Progenitor cell of endocrine pancreas (in vitro differentiated cells): Measurements from ENCODE around the gene TAF10. TPM values are rescaled to one million over a fixed set of nuclear protein-coding genes. Genes with fewer than 3 reads are reported as not detected.

Experiments
- DNase-seq: peaks from one replicate; pipeline ENCODE4 v3.0.0; 2021; ENCODE audit warnings: low spot score; ENCODE audit not compliant: unreplicated experiment
- H3K27ac Mint-ChIP-seq: 2 replicates; pipeline ENCODE4 v1.8.0; 2021; ENCODE audit warnings: mild to moderate bottlenecking, moderate library complexity, mixed read lengths
- H3K27me3 Mint-ChIP-seq: 2 replicates; pipeline ENCODE4 v1.8.0; 2021; ENCODE audit warnings: mixed read lengths
- H3K36me3 Mint-ChIP-seq: 2 replicates; pipeline ENCODE4 v1.8.0; 2022; ENCODE audit warnings: mixed read lengths; ENCODE audit not compliant: insufficient read depth
- H3K4me1 Mint-ChIP-seq: 2 replicates; pipeline ENCODE4 v1.8.0; 2021; ENCODE audit warnings: low read depth, mixed read lengths
- H3K4me3 Mint-ChIP-seq: 2 replicates; pipeline ENCODE4 v1.8.0; 2021; ENCODE audit warnings: low read depth, mild to moderate bottlenecking, moderate library complexity, mixed read lengths
- H3K9me3 Mint-ChIP-seq: 2 replicates; pipeline ENCODE4 v1.8.0; 2021; ENCODE audit warnings: low read depth, mixed read lengths
- CTCF ChIP-seq: fragments of 200-600 bp; sonication (generic); IDR thresholded peaks from one replicate; pipeline ENCODE4 v1.5.0; 2021; ENCODE audit warnings: antibody characterized with exemption, mild to moderate bottlenecking; ENCODE audit not compliant: unreplicated experiment
- total RNA-seq: library from RNA; stranded (reverse); gene quantifications from 2 replicates; pipeline ENCODE4 v1.2.1, GENCODE V29; 2021

Gene TAF10
- total RNA-seq, 1 donor from 2014 or later, result 148 TPM

DNA sequence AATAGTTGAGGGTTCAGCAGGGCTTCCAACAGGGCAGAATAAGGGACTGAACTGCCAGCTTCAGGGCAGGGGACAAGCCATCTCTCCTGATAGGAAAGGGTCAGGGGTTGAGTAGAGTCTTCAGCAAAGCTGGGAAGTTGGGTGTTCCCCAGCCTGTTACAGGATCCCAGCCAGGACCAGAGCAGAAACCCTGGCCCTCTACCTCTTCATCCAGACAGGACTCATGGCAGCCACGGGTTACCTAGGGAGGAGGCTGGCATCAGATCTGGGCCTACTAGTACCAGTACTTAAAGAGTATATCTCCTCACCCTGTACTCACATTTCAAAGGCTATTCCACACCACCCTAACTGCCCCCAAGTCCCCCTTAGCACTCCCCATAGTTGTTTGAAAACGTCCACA is 2.4 kb upstream of the TAF10 start:
- Mint-ChIP-seq H3K36me3 (peaks cover 12% of the 10 kb centered on the region), H3K27ac (no peak overlapping the region), H3K9me3 (no peaks in the 10 kb centered on the region), H3K4me3 (no peak overlapping the region), H3K27me3 (no peaks in the 10 kb centered on the region), H3K4me1 (peaks cover 9% of the 10 kb centered on the region)
- DNase-seq, result no peak
- no peak for TF ChIP-seq CTCF

GRCh38 chr11:6613496-6613895 is 1.5 kb upstream of the TAF10 start:
- peaks cover 17% of the 10 kb centered on the region for H3K36me3 Mint-ChIP-seq

GRCh38 chr11:6611963-6612212 is 128 bp downstream of the TAF10 start:
- Mint-ChIP-seq H3K27ac (peak overlapping the region; percentile 93), H3K4me1 (peaks cover 14% of the 10 kb centered on the region), H3K4me3 (peak overlapping the region; percentile 82), H3K36me3 (peaks cover 21% of the 10 kb centered on the region), H3K27me3 (no peaks in the 10 kb centered on the region), H3K9me3 (no peaks in the 10 kb centered on the region)
- DNase-seq, result no peak
- TF ChIP-seq CTCF, result no peak

More at GRCh38 chr11:6613496-6613895, 1.5 kb upstream of the TAF10 start:
- Mint-ChIP-seq H3K9me3 (no peaks in the 10 kb centered on the region), H3K27ac (no peak overlapping the region), H3K4me3 (no peak overlapping the region), H3K4me1 (peaks cover 9% of the 10 kb centered on the region), H3K27me3 (no peaks in the 10 kb centered on the region)
- no peak for DNase-seq
- TF ChIP-seq CTCF, result no peak

DNA sequence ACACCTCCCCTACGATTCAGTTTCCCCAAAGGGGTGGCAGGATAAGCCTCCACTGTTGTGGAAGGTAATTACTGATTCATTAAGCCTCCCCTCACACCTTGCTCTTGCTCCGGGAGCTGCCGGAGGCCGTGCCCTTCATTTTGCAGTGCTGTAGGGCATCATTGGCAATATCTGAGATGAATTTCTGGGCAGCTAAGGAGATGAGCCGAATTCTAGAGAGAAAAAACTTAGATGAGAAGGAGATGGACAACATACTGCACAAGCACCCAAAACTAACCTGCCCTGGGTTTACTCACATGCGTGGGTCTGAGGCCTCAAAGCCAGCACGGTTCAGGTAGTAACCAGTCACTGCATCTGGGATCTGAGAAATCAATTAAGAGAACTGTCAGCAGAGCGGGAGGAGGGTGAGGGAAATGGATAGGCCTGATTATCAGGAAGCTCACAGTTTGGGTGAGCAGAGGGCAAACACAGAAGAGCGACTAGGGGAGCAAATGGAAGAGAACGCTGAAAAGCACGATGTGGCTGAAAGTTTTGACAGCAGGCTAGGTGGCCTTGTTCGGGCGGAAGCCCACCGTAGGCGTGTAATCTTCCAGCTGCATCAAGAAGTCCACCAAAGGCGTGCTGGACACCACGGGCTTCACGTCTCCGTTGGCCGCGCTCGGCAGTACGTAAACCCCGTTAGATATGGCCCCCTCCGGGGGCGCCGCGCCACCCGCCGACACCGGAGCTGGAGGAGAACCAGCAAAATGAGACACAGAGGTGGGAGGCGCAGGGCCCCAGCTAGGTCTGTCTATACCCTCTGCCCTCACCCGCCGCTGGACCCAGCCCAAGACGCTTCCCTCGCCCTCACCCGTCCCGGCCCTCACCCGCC is 689 bp downstream of the TAF10 start:
- Mint-ChIP-seq H3K9me3 (no peaks in the 10 kb centered on the region), H3K27ac (peak overlapping the region; percentile 93), H3K27me3 (no peaks in the 10 kb centered on the region), H3K4me1 (peaks cover 19% of the 10 kb centered on the region), H3K36me3 (peaks cover 21% of the 10 kb centered on the region), H3K4me3 (peak overlapping the region; percentile 82)
- no peak for TF ChIP-seq CTCF
- DNase-seq, result no peak

DNA sequence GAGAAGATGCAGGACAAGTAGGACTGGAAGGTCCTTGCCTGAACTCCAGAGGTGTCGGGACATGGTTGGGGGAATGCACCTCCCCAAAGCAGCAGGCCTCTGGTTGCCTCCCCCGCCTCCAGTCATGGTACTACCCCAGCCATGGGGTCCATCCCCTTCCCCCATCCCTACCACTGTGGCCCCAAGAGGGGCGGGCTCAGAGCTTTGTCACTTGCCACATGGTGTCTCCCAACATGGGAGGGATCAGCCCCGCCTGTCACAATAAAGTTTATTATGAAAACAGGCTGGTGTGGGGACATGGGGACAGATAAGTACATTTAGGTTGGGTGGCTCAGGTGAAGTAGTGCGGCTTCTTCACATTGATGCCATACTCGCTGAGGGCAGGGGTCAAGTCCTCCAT is 1.4 kb downstream of the TAF10 start:
- Mint-ChIP-seq H3K27ac (peak overlapping the region; percentile 13), H3K4me3 (peak overlapping the region; percentile 82), H3K4me1 (peaks cover 23% of the 10 kb centered on the region), H3K9me3 (no peaks in the 10 kb centered on the region), H3K27me3 (no peaks in the 10 kb centered on the region), H3K36me3 (peaks cover 19% of the 10 kb centered on the region)
- TF ChIP-seq CTCF, result no peak
- DNase-seq, result no peak
